SH-SY5Y (cell line): Measurements from ENCODE around the gene POLD4.

Source experiments
- GATA2 ChIP-seq: IDR thresholded peaks from 2 replicates; pipeline ENCODE4 v1.6.1; 2011; ENCODE audit warnings: mild to moderate bottlenecking, low read depth, low read length
- GATA3 ChIP-seq: IDR thresholded peaks from 2 replicates; pipeline ENCODE4 v1.6.1; 2011; ENCODE audit warnings: low read depth, mild to moderate bottlenecking, low read length, moderate library complexity

Gene POLD4

DNA sequence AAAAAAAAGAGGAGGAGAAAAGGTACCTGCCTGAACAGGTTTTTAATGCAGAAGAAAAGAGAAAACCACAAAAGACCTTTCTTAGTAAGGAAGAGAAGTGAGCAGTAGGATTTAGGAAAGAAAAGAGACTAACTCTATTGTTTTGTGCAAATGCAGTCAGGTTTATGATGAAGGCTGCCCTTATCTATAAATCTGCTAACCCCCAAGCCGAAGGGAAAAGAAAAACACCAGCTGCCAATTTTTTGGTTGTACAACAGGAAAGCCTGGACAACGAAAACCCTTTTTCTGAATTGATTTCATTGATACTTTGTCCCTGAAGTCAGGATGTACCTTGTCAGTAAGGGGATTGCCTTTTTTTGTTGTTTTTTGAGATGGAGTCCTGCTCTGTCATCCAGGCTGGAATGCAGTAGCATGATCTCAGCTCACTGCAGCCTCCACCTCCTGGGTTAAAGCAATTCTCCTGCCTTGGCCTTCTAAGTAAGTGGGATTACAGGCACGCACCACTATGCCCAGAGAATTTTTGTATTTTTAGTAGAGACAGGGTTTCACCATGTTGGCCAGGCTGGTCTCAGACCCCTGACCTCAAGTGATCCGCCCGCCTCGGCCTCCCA is 21.2 kb downstream of the POLD4 start:
- TF ChIP-seq GATA3 (no peak), GATA2 (peak; percentile 29; the same call in 1 of the 2 replicates)

DNA sequence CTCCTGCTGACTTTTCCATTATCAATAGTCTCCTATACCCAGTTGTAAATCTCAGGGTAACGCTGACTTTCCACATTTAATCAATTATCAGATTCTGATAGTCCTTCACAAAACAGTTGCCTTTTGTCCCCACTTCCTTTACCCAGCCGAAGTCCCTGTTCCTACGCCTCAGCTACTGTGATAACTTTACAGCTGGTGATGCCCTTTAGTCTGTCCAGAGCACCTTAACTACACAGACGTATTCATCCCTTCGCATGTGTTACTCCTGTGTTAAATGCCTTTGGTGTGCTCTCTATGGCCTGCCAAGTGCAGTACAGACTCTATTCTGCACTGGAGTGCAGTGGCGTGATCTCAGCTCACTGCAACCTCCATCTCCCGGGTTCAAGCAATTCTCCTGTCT is 29.8 kb downstream of the POLD4 start:
- TF ChIP-seq GATA2: no peak
- TF ChIP-seq GATA3: no peak

DNA sequence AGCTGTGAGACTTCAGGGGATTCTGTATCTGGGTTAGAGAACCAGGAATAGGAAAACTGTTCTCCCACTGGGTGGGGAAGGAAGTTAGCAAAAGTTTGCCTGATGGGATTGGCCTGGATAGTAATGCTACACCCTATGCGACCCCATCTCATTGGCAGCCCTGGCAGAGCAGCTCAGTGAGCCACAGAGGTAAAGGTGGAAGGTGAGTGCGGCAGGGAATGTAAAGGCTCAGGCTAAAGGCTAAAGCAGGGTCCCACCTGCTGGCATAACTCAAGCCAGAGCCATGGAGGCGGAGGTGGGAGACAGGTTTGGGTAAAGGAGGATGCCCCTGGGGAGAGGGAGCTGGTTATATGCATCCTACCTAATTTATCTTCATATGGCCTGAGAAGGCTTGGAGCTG is 31.3 kb downstream of the POLD4 start:
- no peak for TF ChIP-seq GATA2
- TF ChIP-seq GATA3: no peak

DNA sequence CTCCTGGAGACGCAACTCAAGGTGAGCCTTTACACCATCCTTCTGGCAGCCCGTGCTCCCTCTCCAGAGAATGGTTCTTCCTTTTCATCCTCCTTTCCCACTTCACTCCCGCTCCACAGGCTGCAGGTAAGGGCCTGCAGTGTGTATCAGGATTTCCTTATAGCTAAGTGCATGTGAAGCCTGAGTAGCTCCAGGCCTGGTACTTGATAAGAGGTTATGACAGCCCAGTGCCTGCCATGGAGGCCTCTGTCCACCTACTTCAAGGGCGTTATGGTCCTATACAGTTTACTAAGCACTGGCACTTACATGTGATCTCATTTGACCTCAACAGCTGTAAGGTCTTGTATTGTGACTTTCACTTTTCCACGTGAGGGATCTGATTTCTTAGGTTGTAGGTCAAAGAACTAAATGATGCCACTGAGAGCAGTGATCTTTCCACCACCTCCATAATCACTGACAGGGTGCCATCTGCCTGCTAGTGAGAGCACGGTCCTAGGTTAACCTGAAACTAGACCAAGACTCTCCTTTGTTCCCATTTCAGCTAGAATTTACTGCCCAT is 32.0 kb downstream of the POLD4 start:
- TF ChIP-seq GATA2 (no peak), GATA3 (no peak)

DNA sequence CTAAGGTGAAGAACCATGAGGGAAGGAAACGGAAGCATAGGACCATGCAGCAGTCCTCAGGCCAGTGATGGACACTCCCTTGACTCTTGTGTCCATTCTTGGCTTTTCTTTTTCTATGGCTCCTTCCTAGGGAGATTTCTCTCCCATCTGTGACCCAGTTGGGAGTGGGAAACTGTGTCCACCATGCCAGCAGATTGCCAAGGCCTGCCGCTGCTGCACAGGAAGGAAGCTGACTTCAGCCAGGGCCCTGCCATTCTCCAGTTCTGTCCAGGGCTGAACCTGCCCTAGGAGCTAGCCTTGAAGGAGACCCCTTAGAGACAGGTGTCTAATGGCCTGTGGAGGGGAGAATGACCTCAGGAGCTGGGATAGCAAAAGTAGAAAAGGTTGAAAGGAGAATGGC is 32.7 kb downstream of the POLD4 start:
- no peak for TF ChIP-seq GATA3
- no peak for TF ChIP-seq GATA2

DNA sequence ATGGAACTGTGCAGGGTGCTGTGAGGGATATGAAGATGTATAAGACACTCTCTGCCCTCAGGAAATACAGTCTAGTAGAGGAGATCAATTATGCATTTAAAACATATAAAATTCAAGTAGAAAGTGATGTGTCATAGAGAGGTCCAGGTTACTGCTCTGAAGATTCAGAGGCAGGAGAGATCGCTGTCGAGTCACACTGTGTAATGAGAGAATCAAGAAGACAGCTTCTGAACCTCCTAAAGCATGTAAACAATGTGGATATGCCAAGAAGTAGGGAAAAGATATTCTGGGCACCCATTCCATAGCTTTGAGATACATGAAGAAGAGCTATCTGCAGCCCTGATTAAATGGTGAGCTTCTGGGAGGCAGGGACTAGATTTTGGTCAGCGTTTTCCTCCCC is 33.3 kb downstream of the POLD4 start:
- no peak for TF ChIP-seq GATA3

DNA sequence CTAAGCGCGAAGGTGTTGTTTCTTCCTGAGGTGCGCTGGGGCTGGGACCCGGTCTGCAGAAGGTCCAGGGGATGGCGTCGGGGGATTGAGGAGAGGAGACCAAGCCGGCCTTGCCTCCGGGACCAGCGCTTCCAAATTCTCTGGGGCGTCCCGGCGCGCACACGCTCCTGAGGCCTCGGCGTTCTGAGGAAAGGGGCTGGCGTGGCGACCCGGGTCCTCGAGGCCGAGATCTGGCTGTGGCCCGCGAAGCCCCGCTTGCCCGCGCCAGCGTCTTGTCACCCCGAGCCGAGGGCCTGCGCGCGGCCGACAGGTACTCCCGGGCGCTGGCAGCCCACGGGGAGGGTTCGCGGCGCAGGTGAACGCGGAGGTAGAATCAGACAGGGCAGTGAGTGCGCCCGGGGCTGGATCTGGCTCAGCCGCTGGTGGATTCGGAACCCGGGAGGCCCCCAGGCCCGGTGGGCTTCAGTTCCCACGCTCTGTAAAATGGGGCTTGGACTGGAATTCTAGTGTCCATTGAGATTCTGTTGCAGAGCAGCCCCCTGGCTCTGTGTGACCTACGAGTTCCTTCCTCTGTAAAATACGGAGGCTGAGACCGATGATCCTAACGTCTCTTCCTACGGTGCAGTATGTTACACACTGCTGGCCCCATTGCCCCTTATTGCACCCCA is 35.3 kb downstream of the POLD4 start:
- TF ChIP-seq GATA2 (no peak), GATA3 (no peak)

DNA sequence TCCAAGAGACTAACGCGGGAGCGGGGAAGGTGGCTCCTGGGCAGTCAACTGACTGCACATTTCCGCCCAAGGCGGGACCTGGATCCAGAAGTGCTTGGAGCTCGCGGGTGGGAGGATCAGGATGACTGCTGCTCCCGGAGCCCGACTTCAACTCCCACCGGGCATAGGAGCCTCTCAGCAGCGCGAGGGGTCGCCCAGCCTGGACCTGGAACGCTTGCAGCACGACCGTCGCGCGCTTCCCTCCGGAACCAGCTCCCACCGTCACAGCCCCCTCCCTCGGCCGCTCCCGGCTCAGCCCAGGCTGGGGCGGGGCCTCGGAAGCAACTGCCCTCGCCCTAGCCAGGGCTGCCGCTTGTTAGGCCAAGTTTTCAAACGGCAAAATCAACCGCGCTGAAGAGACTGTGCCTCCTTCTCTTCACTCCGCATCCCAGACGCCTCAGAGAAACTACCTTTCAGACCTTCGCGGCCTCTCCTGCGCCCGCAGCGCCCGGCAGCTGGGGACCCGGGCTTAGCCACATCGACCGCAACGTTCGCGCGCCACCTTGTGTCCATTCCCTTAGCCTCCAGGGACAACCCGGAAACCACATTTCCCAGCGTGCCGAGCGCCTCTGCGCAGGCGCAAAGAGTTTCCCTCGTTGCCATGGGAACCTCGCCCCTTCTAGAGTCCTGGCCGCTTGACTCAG is 36.0 kb downstream of the POLD4 start:
- TF ChIP-seq GATA2 (no peak), GATA3 (no peak)

DNA sequence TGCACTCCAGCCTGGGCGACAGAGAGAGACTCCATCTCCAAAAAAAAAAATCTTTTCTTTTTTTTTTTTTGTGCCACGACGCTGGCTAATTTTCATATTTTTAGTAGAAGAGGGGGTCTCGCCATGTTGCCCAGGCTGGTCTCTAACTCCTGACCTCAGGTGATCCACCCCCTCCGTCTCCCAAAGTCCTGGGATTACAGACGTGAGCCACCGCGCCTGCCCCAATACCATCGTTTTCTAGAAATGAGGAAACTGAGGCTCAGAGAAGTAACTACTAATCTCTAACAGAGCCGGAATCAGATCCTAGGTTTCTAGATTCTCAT is 36.5 kb downstream of the POLD4 start:
- TF ChIP-seq GATA2: no peak
- no peak for TF ChIP-seq GATA3

DNA sequence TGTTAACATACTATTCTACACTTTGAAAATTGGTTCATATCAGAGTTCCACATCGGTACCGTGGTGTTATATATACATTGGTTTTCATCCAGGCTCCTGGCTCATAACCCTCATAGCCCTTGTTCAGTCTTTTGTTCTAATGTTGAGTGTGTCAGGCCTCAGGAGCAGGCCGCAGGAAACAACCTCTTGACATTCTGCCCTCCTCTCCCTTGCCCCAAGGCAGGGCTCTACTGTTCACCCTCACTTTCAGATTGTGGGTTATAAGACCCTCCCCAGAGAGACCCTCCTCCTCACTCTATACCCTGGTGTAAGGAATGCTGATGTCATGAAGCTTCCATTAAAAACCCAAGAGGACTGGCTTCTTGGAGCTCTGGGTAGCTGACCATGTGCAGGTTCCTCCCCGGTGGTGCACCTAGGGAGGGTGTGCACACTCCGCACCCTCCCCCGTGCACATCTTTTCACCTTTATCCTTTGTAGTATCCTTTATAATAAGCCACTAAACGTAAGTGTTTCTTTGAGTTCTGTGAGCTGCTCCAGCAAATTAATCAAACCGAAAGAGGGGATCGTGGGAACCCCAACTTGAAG is 37.9 kb downstream of the POLD4 start:
- TF ChIP-seq GATA2: no peak
- TF ChIP-seq GATA3: no peak

DNA sequence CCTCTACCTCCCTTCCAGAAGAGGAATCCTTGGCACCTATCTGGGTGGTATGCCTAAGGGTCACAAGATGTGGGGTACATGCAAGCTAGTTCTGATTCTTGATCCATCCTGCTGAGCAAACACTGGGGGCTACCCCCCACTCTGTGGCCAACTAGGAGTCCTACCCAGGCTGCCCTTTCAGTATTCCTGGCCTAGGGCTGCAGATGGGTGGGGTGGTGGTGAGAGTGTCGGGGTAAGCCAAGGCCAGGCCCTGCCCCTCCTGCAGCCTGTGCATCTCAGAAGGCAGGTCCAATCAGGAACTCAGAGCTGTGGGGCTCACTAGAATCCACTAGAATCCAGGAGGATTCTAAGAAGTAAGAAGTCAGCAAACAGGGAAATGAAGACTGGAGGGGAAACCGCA is 39.1 kb downstream of the POLD4 start:
- TF ChIP-seq GATA2 (no peak), GATA3 (no peak)

DNA sequence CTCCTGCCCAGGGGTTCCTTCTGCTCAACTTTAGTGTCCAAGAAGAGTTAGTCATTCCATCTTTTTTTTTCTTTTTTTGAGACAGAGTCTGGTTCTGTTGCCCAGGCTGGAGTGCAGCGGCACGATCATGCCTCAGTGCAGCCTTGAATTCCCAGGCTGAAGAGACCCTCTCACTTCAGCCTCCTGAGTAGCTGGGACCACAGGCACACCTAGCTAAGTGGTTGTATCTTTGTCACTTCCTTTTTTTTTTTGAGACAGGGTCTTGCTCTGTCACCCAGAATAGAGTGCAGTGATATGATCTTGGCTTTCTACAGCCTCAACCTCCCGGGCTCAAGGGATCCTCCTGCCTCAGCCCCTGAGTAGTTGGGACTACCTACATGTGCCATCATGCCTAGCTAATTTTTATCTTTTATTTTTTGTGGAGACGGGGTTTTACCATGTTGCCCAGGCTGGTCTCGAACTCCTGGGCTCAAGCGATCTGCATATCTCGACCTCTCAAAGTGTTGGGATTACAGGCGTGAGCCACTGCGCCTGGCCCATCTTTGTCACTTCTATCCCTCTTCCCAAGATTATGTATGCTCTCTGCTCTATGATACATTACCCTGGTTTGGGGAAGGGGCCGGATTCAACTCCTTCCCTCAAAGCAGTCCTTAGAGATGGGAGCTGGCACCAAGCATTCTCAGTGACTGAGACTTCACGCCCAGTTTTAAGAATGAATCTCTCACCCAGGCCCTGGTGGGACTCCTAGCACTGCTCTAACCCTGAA is 40.0 kb downstream of the POLD4 start:
- TF ChIP-seq GATA3 (no peak), GATA2 (no peak)

DNA sequence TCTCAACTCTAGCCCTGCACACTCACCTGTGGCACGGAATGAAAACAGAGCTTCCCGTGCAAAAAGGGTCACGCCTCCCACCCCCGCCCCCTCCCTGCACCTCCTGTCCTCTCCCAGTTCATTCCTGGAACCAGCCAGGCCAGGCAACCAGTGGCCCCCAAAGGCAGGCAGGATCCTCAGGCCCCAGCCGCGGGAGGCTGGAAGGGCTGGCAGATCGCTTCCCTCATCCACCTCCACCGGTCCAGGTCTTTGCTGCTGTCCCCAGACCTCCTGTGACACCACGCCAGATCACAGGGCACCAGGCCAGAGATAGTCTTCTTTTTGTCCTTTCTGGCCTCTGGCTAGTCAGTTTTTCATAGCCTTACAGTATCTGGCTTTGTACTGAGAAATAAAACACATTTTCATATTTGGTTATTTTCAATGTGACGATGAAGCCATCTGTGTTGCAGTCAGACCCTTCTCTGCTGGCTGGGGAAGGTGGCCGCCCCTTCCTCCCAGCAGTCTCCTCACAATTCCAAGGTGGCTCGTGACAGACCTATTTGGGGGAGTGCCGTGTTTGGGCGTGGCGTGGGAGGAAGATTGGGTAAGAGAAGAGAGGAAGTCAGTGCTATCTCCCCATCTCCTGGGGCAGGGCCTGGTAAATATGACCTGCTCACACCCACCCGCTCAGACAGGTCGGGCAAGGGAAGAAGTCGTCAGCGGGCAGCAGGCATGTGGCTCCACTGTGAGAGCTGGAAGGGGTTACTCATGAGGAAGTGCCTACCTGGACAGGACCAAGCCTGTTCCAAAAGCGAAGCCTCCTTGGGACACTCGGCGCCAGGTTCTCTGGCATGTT is 40.9 kb downstream of the POLD4 start:
- TF ChIP-seq GATA3: no peak
- peak; percentile 60; the same call in 1 of the 2 replicates for TF ChIP-seq GATA2
